Stimulated activated CD8-positive, alpha-beta memory T cell treated with anti-CD3 and anti-CD28 coated beads, Interleukin-7, amount 100 ng/mL, for 48 hours (primary cell): ENCODE measurements around the gene SMIM8.

Experiments used
- DNase-seq, 2 donors: peaks; one replicate each; pipeline ENCODE4 v3.0.0-alpha.2; 2020; ENCODE audit warnings: low read depth in 1 of 2; ENCODE audit errors: extremely low read depth in 1 of 2

SMIM8 gene

DNA sequence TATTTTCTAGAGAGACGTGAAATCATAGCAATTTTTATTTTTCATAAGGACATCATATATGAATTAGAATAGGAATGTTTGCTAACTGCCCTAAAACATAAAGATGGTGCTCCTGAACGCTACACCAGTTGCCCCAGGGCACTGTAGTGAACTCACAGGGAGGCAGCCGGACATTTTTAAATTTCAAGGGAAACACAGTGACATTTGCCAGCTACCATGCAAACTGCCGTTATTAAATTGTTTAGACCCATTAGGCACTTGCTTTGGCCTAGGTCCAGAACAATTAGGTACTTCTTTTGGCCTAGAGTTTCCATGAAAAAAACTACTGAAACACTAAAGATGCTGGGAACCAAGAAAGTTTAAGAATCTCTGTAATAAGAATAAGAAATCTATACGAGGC, 60.5 kb downstream of the SMIM8 start:
- no peak for DNase-seq

DNA sequence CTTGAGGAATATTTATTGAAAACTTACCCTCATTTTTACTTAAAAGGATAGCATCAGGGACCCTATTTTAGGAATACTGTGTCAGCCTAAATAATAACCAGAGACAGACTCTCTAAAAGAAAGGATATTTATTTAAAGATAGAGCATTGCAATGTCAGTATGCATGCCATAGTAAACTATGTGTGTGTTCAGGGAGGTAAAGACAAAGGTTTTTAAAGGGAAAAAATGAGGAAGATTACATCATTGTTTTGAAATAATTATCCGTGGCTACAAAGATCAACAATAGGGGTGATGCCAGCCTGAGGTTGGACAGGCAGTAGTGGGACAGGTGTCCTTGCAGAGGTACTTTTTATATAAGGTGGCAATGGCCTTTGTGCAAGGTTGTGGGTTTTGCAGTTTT, 61.6 kb downstream of the SMIM8 start:
- DNase-seq = no peak

DNA sequence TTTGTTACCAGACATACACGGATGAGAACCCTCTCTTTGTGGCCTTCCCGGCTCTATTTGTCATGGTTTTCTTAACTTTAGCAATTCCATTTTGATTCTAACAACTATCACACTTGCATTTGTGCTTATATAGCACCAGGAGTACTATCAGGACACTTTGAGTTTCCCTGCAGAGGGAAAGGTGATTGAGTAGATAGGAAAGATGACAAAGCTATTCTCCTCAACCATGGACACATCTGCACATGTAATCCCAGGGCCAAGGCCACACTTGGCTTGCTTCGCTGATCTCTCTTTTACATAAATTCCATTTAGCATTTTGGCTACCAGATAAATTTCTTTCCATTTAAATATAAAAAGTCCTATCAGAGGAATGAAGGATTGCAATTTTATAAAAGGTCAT, 62.1 kb downstream of the SMIM8 start:
- no peak for DNase-seq

DNA sequence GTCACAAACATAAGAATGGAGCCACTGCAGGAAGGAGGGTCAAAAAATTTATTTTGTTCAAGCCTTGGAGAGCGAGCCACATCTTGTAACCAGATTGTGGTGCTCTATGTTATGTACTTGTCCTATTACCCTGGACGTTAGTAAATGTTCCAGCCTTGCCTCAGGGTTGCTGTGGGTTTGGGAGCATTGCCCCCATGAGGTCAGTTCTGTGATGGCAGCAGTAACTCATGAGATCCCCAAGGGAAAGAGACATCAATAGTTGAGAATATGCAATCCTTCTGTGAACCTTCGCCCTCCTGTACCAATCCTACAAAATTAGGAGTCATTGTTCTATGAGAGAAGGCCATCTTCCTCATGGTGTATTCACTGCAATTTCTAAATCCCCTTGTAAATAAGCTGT, 68.9 kb downstream of the SMIM8 start:
- DNase-seq = no peak
